Thyroid gland (tissue), 4 donors: ENCODE measurements around the gene RNGTT.

Experiments used
- CTCF ChIP-seq, 6 experiments: fragments of 200-600 bp in 3 of 6; fragments of 450-650 bp in 3 of 6; sonication (generic) in 3 of 6; IDR thresholded peaks; one replicate each; pipeline ENCODE4 v1.5.1; 2016 to 2019; ENCODE audit warnings: antibody characterized with exemption in 6 of 6, mild to moderate bottlenecking in 2 of 6, inconsistent platforms in 1 of 6, moderate library complexity in 1 of 6
- POLR2A ChIP-seq, 2 donors: fragments of 450-650 bp; IDR thresholded peaks; one replicate each; pipeline ENCODE4 v1.6.1; 2017; ENCODE audit warnings: antibody characterized with exemption in 2 of 2, mild to moderate bottlenecking in 2 of 2, moderate library complexity in 1 of 2

- no peak for TF ChIP-seq CTCF (IDR thresholded peaks at IDR 0.05)
- TF ChIP-seq POLR2A (IDR thresholded peaks at IDR 0.05), result no peak
Observed at GRCh38 chr6:88972504-88973423, 9.3 kb upstream of the RNGTT start.
